Measurements from ENCODE around the gene MAJIN.
A peak's percentile ranks its signal among the peaks of the same experiment; 100 is the strongest.
"Not testable (repeated sequence)": the region's sequence is repeated elsewhere in the genome, so short reads cannot be mapped to it uniquely, and the experiment has no call there.

MAJIN gene, protein sequence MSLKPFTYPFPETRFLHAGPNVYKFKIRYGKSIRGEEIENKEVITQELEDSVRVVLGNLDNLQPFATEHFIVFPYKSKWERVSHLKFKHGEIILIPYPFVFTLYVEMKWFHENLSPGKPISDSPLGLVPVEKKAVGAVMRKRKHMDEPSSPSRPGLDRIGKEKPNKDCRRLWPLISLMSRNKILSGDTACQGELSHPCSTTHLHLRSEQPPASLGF

DNA sequence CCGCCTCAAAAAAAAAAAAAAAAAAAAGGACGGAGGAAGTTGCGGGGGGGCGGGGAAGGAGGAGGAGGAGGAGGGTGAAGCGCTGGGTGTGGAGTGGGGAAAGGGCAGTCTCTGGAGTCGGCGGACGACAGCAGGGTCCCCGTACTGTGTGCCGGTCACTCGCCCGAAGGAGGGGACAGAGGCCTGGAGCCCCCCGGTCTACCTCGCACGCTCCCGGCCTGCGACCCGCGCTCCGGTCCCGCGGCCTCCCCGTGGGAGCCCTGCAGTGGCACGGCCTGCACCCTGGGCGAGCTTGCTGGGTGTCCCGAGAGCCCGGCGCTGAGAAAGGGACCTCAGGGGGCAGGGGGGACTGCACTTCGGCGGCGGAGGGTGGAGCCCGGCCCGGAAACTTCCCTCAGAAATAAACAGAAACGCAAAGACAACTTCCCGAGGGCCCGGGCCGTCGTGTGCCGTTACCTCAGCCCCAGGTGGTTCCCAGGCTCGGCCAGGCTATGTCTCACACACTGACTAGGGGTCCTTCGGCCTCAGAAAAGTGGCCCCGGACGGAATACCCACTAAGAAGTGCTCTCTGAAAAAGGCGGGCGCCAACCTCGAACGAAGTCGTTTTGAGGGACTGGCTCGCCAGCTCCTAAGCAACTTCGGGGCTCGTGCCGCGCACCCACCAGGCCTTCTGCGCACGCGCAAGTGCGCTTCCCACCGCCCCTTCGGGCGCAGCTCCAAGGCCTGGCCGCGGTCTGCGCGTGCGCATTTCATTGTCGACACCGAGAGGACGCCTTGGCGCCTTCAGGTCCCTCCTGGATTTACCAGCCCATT, at the start of gene MAJIN:
Gene MAJIN, minus strand, starts transcription at position 688 of the 813 bp plus-strand sequence. CDS start 12,703 bp downstream, outside the sequence.
- DNase-seq: peak; percentile 86

DNA sequence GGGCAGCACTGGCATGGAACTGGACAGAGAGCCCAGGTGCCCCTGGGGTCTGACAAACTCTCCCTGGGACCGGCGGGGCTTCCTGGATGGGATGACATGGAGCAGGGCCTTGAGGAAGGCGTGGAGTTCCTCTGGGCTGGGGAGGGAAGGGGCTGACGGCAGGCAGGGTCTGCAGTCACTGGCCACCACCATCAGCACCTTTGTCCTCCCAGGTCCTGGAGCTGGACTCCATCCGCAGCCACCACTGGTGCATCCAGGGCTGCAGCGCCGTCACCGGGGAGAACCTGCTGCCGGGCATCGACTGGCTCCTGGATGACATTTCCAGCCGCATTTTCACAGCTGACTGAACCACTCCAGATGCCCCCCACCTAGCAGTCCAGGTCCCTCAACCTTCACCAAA, 49.6 kb upstream of the MAJIN start:
- DNase-seq: no peak

DNA sequence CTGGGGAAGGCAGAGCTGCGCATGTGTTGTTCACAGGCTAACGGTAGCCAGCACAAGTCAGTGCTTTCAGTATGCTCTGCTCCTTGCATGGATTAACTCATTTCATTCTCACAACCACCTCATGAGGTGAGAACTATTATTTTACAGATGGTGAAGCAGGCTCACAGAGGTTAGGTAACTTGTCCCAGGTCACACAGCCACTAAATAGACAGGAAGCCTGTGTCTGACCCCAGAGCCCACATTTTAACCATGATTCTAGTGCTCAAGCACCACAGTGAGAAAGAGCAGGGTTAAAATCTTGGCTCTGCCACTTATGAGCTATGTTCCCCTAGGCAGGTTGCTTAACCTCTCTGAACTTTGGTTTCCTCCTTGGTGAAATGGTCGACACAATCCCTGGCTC, 49.1 kb upstream of the MAJIN start:
- DNase-seq: no peak

DNA sequence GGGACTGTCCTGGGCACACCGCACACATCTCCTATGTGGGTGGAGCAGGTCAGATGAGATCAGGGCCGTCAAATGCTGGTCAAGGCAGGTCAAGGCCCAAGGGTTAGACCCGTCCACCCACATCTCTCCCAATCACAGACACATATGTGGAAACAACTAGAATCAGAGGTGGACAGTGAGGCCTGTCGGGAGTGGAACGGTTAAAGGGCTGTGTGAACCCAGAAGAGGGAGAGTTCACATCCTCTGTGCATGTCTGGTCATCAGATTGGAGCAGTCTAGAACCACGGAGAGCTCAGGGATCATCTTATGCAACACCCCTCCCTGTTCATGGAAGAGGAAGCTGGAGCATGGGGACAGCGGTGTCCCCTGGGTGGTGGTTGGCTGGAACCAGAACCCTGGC, 47.9 kb upstream of the MAJIN start:
- DNase-seq: no peak

DNA sequence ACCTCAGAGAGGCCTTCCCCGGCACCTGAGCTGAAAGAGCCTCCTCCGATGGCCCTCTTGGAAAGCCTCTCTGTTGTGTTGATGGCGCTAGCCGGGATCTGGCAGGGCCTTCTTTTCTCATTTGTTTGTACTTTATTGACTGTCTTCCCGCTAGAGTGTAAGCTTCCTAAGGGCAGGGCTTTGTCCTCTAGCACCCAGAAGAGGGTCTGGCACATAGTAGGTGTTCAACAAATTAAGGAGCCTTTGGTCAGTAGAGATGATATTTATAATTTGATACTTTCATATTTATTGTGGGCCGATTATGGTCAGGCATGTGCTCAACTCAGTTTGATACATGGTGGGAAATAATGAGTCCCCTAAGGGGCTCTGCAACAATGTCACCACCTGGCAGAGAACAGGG, 46.0 kb upstream of the MAJIN start:
- DNase-seq: no peak

DNA sequence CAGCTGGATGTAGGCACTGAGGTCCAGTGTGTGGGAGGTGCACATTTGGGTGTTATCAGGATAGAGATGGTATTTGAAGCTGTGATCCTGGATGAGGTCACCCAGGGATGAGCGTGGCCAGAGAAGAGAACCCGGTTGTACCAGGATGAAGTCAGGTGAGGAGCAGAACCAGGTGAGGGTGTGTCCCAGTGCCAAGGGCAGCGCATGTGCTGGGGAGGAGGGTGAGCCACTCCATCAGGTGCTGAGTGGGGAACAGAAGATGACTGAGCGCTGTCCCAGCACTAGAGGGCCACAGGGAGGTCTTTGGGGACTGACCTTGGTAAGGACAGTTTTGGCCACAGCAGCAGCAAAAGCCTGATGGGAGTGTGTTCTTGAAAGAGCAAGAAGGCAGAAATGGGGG, 44.8 kb upstream of the MAJIN start:
- no peak for DNase-seq

DNA sequence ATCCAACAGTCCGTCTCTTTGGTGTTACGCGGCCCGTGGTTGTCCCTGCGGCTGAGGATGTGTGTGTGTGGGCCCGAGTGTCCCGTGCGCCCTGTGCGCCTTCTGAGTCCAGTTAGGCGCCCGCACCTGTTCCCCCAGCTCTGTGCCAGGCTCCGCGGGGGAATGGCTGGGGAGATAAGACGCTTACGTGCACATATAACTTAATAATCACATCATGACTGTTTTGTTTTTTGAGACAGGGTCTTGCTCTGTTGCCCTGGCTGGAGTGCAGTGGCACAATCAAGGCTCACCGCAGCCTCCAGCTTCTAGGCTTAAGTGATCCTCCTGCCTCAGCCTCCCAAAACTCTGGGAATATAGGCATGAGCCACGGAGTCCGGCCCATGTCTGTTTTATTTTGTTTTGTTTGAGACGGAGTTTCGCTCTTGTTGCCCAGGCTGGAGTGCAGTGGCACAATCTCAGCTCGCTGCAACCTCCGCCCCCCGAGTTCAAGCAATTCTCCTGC, 42.9 kb upstream of the MAJIN start:
- DNase-seq: peak; percentile 3

DNA sequence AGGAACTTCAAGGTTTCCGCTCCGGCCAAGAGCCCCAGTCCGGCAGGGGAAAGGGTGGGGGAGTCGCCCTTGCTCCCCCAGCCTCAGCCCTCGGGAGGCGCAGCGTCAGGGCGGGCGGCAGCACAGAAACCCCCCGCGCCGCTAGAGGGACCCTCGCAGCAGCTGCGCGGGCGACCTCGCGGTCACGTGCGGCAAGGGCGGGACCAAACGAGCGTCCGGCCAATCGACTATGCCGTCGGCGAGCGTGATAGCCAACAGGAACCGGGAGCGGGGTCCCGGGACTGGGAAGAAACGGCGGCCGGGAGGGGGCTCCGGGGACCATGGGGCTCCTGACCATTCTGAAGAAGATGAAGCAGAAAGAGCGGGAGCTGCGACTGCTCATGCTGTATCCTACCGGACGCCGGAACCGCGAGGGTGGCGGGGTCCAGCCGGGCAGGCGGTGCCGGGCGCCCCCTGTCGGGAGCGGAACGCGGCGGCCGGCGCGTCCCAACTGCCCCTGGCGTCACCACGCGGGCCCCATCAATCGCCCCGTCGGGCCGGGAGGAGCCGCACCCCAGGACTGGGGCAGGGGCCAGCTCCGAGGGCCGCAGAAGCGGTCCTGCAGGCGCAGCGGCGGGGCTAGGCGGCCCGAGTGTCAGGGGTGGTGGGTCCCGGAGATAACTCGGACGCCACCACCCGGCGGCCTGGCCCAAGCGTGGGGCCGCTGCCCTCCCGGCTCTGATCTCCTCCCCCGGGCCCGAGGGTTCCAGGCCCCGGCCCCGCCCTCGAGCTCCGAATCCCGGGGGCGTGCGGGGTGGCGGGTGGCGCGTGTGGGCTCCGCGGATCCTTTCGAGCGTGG, 42.2 kb upstream of the MAJIN start, which contains the start of gene ARL2:
Gene ARL2, plus strand, starts transcription at position 273 of the 838 bp plus-strand sequence. Its CDS starts 48 bp downstream, at position 321.
- DNase-seq: peak; percentile 87

DNA sequence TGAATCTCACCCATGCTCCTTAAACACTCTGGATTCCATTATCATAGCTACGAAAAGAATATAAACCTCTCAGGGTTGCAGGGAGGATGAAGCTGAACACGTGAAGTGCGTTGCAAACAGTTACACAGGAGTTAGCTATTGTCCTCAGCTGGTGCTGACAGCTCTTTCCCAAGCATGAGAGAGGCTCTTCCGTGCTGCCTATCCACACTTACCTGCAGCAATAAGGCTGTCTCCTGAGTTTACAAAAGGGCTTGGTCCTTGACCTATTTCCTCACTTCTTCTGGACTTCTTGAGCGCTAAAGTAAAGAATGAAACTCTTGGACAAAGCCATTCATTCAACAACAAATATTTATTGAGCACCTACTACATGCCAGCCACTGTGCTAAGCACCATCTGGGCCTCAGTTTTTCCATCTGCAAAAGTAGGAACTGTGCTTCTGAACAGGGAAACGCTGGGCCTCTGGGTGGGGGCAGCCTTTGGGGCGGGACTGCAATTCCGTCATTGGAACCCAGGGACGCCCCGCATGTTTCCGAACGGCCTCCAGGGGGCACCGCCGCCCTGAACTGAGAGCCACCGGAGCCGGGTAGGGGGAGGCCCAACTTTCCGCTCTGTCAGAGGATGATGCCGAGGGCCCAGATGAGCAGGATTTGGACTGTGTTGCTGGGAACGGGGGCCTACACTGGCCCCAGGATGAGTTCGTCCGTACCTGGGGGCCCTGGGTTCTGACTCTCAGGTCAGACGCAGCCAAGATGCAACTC, 41.4 kb upstream of the MAJIN start:
- peak; percentile 92 for DNase-seq

DNA sequence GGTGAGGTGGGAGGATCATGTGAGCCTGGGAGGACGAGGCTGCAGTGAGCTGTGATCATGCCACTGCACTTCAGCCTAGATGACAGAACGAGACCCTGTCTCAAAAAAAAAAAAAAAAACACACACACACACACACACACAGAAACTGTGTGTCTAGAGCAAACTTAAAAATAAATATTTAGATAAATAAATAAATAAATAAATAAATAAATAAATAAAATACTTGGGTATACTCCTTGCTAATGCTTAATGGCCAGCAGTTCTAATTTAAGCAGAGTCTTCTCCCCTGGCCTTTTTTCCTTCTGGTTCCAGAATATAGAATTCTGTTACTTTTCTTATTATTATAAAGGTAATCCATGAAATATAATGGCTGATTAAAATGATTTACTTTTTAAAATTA, 37.0 kb upstream of the MAJIN start:
- DNase-seq: no peak

DNA sequence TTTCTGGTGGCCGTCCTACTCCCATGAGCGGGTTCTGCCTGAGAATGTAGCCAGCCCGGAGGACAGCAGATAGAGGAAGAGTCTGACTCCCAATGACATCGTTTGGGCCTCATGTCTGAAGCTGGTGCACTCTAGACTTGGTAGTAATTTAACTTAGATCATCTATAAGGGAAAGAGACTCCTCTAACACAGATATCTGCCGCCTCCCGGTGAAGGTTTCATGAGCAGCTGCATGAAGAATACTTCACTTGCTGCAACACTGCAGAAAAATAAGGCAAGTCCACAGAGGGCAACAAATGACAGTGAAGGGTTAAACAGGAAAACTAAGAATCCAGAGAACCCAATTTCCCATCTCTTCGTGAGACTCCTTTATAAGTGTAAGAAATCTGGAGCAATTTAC, 36.1 kb upstream of the MAJIN start:
- no peak for DNase-seq

DNA sequence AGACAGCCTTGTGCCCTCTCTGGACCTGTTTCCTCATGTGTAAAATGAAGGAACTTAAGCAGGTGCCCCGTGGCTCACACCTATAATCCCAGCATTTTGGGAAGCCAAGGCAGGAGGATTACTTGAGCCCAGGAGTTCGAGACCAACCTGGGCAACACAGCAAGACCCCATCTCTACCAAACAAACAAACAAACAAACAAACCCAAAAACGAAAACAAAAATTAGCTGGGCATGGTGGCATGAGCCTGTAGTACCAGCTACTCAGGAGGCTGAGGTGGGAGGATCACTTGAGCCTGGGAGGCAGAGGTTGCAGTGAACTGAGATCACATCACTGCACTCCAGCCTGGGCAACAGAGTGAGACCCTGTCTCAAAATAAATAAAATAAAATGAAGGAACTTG, 32.1 kb upstream of the MAJIN start:
- DNase-seq: not testable (repeated sequence)

DNA sequence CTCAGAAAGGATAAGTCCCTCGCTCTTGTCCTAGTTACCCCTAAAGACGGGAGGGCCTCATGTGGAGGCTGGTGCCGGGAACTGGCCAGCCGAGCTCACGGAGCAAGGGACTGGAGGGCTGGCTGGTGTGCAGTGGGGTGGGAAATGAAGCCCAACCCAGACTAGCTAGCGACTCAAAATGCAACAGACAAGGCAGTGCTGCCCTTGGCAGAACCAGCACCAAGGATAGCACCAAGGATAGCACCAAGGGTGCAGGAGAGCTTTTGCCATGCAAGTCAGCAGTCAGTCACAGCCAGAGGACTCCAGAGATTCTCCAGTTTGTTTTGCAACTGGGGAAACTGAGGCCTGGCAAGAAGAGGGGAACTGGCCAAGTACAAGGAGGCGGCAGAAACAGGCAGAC, 31.4 kb upstream of the MAJIN start:
- no peak for DNase-seq

DNA sequence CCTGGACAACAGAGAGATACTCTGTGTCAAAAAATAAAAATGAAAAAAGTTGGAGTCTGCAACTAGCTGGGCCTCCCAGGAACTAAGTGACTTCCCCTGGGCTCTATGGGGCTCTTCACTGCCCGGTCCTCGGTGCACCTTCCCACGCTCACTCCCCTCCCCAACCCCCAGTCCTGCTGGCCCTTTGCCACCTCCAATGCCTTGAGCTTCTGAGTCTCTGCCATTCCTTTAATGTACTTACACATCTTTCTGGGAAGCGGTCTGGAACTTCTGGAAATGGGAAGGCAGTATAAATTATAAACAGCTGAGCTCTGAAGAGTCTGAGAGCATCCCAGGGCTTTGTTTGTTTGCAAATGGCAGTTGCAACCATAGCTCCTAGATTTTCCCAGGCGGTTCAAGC, 30.8 kb upstream of the MAJIN start:
- no peak for DNase-seq

DNA sequence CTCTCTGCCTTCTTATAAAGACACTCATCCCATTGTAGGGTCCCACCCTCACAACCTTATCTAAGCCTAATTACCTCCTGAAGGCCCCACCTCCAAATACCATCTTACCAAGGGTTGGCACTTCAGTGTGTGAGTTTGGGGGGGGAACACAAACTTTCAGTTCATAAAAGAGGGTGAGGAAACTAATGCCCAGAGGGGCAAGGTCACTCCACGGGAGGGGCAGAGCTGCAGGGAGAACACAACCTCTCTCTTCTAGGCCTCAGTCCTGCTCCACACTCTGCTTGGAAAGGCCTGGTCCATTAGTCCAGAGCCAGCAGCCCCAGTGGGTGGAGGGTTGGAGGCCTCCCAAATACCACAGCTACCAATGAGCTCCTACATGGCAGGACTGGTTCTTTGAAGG, 27.6 kb upstream of the MAJIN start:
- no peak for DNase-seq

DNA sequence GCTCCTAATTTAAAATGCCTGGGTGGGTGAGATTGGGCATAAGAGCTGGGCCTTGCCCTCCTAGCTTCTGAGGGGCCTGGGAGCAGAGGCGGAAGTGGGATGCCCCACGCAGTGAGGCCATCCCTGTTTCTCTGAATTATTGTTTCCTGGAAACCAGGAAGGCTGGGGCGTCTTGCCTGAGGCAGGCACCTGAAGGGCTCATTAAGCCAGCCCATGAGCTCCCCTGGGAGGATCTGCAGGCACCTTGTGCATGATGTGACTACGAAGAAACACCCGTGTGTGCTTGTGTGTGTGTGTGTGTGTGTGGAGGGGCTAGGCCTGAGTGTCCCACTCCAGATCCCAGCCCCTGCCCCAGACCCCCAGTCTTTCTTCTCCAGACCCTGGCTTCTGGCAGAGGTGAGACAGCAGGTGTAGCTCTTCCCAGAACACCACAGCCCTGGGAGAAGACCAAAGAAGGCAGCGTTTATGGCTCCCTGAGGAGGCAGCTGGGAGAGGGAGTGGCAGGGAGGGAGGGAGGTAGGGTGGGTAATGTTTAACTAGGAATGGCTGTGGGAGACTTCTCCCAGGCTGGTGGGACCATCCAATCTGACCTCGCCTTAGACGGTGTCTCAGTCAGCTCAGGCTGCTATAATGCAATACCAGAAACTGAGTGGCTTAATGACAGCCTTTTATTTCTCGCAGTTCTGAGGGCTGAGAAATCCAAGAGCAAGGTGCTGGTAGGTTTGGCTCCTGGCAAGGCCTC, 27.0 kb upstream of the MAJIN start:
- no peak for DNase-seq

DNA sequence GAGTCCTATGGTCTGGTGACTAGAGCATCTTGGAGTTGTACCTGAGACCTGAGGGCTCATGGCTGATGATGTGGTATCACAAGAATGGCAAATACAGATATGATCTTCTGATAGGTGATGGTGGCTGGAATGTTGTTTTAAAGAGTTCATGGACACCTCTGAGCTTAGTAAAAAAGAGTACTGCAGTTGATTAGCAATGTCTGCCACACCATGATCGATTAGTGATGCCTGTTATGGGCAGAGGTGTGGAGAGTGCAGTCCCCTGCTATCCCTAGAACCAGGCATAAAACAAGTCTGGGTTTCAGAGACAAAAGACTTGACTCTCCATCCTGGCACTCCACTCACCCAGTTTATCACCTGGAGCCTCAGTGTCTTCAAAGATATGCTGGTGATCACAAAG, 26.2 kb upstream of the MAJIN start:
- no peak for DNase-seq

DNA sequence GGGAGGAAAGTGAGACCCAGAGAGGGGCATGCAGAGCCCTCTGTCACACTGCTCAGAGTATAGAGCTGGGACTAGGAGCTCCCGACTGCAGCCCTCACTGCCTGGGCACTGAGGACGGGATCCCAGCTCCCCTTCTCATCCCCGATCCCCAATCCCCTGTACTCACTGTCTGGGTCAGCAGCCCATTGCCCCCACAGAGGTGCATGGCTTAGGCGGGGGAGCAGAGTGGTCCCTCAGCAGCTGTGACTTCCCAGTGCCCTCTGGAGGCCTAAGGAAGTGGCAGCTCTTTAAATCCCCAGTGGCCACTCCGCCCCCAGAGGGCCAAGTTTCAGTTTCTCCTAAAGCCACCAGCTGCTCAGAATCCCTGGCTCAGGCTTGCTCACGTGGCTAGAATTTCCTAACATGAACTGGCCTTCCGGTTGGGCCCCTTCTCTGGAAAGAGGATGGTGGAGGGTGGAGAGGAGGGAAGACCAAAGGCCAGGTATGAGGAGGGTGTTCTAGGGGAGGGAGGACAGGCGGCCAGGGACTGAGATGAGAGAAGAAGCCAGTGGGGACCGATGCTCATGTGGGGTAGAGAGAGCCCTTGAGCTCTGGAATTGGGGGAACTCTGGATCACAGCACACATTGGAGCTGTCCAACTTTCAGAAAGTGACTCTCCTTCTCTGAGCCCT, 24.9 kb upstream of the MAJIN start, which contains the start of gene BATF2:
Gene BATF2, minus strand, starts transcription at position 262 of the 671 bp plus-strand sequence. Its CDS starts 57 bp downstream, at position 205.
- no peak for DNase-seq

DNA sequence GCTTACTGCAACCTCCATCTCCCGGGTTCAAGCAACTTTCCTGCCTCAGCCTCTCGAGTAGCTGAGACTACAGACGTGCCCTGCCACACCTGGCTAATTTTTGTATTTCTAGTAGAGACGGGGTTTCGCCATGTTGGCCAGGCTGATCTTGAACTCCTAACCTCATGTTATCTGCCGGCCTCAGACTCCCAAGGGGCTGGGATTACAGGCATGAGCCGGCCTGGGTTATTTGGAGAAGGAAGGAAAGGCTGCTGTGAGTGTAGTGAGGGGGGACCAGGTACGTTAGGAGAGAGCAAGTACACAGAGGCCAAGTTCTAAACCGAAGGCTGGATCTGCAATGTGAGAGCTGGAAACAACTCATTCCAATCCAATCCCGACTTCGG, 24.4 kb upstream of the MAJIN start:
- no peak for DNase-seq

DNA sequence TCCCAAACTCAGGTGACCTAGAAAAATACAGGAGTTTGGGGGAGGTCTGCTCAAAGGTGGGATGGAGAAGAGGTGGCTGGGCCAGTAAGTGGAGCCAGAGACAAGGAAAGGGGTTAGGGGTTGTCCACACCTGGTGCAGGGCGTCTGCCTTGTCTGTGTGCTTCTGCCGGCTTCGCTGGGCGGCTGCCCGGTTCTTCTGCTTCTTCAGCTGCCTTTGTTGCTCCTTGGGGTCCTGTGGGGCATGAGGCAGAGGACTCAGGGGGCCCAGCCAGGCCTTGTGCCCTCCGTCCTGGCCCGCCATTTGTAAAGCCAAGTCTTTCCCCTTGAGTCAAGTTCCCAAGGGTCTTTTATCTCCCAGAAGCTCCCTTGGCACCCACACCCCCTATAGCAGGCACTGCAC, 22.4 kb upstream of the MAJIN start:
- DNase-seq: no peak
